Loucy (cell line): ENCODE results near the gene ACTL8.

Experiments used
- H2AFZ ChIP-seq: fragments of 200-600 bp; sonication (generic); 2 replicates; pipeline ENCODE4 v1.6.0; 2016; ENCODE audit warnings: antibody characterized with exemption, mild to moderate bottlenecking, low read length, moderate library complexity
- H3F3A ChIP-seq: fragments of 200-600 bp; 2 replicates; pipeline ENCODE4 v1.6.0; 2016; ENCODE audit warnings: antibody characterized with exemption, low read depth, mild to moderate bottlenecking
- H3K27me3 ChIP-seq: fragments of 200-600 bp; sonication (generic); 2 replicates; pipeline ENCODE4 v1.6.1; 2014; ENCODE audit warnings: low read length, mild to moderate bottlenecking; ENCODE audit not compliant: insufficient read depth, poor library complexity, severe bottlenecking
- H3K36me3 ChIP-seq: fragments of 200-600 bp; sonication (generic); 2 replicates; pipeline ENCODE4 v1.6.1; 2016; ENCODE audit warnings: low read length; ENCODE audit not compliant: insufficient read depth
- H3K4me1 ChIP-seq: fragments of 200-600 bp; sonication (generic); 2 replicates; pipeline ENCODE4 v1.5.1; 2014; ENCODE audit warnings: low read length, mild to moderate bottlenecking; ENCODE audit not compliant: insufficient read depth, poor library complexity, severe bottlenecking
- H3K4me2 ChIP-seq: fragments of 200-600 bp; sonication (generic); 2 replicates; pipeline ENCODE4 v1.6.0; 2014; ENCODE audit warnings: antibody characterized with exemption, low read length, low read depth, mild to moderate bottlenecking; ENCODE audit not compliant: poor library complexity, severe bottlenecking
- H3K4me3 ChIP-seq: fragments of 200-600 bp; sonication (generic); 2 replicates; pipeline ENCODE4 v1.5.1; 2014; ENCODE audit warnings: low read length, mild to moderate bottlenecking, mixed read lengths; ENCODE audit not compliant: poor library complexity, severe bottlenecking
- H3K79me2 ChIP-seq: fragments of 200-600 bp; sonication (generic); 2 replicates; pipeline ENCODE4 v1.6.1; 2014; ENCODE audit warnings: low read length; ENCODE audit not compliant: insufficient read depth
- H3K9ac ChIP-seq: fragments of 200-600 bp; sonication (generic); 2 replicates; pipeline ENCODE4 v1.6.0; 2014; ENCODE audit warnings: mild to moderate bottlenecking, low read depth, low read length, moderate library complexity; ENCODE audit not compliant: poor library complexity, severe bottlenecking
- H3K9me2 ChIP-seq: fragments of 200-600 bp; sonication (generic); replicated peaks from 2 replicates; pipeline ENCODE4 v1.6.1; 2016; ENCODE audit warnings: low read depth, low read length, mixed read lengths
- H3K9me3 ChIP-seq: fragments of 200-600 bp; sonication (generic); 2 replicates; pipeline ENCODE4 v1.6.1; 2014; ENCODE audit warnings: mild to moderate bottlenecking, antibody characterized with exemption, low read length, low read depth; ENCODE audit not compliant: insufficient read depth
- H4K20me1 ChIP-seq: fragments of 200-600 bp; sonication (generic); 2 replicates; pipeline ENCODE4 v1.6.0; 2014; ENCODE audit warnings: antibody characterized with exemption, low read length, mild to moderate bottlenecking; ENCODE audit not compliant: insufficient read depth, poor library complexity, severe bottlenecking
- EZH2phosphoT487 ChIP-seq: fragments of 200-600 bp; IDR thresholded peaks from 2 replicates; pipeline ENCODE4 v1.6.1; 2018; ENCODE audit warnings: antibody characterized with exemption, mild to moderate bottlenecking, moderate library complexity, borderline replicate concordance
- TF ChIP-seq, protein P1 (sequence below): fragments of 200-600 bp; sonication (generic); conservative IDR thresholded peaks from 2 replicates; pipeline ENCODE4 v1.5.1; 2014; ENCODE audit warnings: mild to moderate bottlenecking, antibody characterized with exemption, low read length

The ACTL8 gene

DNA sequence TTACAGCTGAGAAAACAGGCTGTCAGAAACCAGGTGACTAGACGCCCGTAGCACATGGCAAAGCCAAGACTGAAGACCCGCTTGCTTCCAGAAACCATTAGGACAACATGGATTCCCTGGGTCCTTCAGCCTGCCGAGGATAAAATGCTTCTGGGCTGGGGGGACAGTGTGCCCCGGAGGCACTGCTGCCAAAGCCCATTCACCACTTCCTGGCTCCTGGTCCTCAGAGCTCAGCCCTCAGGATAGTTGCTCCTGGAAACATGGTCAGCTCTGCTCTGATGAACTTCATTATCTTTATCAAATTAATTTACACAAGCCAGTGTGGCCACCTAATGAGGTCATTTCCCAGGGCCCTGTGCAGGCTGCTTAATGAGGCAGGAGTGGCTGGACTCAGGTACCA is 41.1 kb upstream of the ACTL8 start:
- Histone ChIP-seq H3K79me2 (no peaks in the 10 kb centered on the region), H3K4me3 (no peak overlapping the region), H3K4me2 (no peak overlapping the region), H3K36me3 (no peaks in the 10 kb centered on the region), H2AFZ (no peak overlapping the region), H3K27me3 (no peaks in the 10 kb centered on the region), H3K9ac (no peak overlapping the region), H3K4me1 (no peaks in the 10 kb centered on the region), H3F3A (no peaks in the 10 kb centered on the region), H3K9me3 (no peaks in the 10 kb centered on the region; the same call in 1 of the 2 replicates), H4K20me1 (no peaks in the 10 kb centered on the region), H3K9me2 (no peaks in the 10 kb centered on the region)
- TF ChIP-seq, protein P1, sequence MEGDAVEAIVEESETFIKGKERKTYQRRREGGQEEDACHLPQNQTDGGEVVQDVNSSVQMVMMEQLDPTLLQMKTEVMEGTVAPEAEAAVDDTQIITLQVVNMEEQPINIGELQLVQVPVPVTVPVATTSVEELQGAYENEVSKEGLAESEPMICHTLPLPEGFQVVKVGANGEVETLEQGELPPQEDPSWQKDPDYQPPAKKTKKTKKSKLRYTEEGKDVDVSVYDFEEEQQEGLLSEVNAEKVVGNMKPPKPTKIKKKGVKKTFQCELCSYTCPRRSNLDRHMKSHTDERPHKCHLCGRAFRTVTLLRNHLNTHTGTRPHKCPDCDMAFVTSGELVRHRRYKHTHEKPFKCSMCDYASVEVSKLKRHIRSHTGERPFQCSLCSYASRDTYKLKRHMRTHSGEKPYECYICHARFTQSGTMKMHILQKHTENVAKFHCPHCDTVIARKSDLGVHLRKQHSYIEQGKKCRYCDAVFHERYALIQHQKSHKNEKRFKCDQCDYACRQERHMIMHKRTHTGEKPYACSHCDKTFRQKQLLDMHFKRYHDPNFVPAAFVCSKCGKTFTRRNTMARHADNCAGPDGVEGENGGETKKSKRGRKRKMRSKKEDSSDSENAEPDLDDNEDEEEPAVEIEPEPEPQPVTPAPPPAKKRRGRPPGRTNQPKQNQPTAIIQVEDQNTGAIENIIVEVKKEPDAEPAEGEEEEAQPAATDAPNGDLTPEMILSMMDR: no peak
- TF ChIP-seq EZH2phosphoT487: no peak

DNA sequence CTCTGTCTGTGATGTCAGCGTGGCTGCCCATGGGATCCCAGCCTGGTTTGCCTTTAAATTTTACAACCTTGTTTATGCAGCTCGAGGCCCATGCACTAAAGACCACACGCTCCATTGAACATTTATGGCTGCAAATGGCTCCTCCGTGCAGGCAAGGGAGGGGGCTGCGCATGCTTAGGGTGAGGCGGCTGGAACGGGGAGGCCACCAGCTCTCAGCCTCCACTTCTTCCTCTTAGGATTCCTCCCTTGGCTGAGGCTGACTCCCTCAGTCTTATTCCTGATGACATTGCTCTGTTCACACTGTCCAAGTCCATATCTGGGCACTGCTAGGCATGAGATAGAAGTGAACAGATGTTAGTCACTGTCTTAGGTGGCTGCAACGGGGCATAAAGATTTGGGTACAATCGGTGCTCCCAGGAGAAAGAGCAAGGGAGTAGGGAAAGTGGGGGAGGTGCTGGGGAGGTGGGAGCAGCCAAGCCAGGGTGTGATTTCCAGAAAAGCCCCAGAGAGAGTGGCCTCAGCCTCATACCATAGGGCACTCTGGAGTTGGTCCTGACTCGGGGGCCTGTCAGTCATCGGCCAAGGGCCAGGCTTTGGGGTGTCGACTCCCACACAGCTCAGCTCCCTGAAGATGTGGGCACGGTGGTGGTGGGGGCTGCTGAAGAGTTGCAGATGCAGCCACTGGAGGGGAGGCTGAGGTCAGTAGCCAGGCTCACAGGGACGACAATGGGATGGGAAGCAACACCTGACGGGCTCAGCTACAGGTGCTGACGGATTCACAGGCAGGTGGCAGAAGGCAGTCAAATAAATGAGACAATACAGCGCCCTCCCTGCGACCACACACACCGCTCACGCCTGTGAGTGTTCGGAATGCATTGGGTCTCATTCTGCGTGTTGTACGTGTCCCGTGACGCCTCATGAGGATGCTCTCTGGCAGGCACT is 37.3 kb upstream of the ACTL8 start:
- H3F3A ChIP-seq: no peaks in the 10 kb centered on the region
- H3K79me2 ChIP-seq: no peaks in the 10 kb centered on the region
- TF ChIP-seq, protein P1: no peak
- no peak for TF ChIP-seq EZH2phosphoT487
- no peaks in the 10 kb centered on the region for H3K9me3 ChIP-seq
- no peaks in the 10 kb centered on the region for H3K36me3 ChIP-seq
- H3K27me3 ChIP-seq: no peaks in the 10 kb centered on the region
- no peaks in the 10 kb centered on the region for H4K20me1 ChIP-seq
- H3K4me1 ChIP-seq: no peaks in the 10 kb centered on the region
- no peak overlapping the region for H3K9ac ChIP-seq
- H3K4me3 ChIP-seq: no peak overlapping the region
- H3K9me2 ChIP-seq: no peaks in the 10 kb centered on the region
- no peak overlapping the region for H3K4me2 ChIP-seq
- H2AFZ ChIP-seq: no peak overlapping the region

DNA sequence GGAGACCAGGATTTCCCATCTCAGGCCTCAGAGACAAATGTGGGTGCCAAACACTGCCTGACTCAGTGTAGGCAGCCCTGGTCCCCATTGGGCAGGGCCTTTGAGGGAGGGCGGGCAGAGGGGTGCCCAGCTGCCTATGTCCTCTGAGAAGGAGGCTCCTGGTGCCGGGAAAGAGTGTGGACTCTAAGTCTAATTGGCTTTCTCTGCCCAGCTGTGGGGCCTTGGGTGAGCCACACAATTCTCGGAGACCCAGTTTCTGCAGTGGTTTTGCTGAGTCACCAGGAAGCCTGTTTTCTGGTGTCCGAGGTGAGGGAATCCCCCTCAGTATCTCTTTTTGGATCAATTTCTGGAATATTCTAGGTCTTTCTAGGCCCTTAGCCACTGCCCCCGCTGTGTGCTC is 35.3 kb upstream of the ACTL8 start:
- Histone ChIP-seq H3K4me2 (no peak overlapping the region), H3K9me2 (no peaks in the 10 kb centered on the region), H3K79me2 (no peaks in the 10 kb centered on the region), H3K27me3 (no peaks in the 10 kb centered on the region), H3F3A (no peaks in the 10 kb centered on the region), H4K20me1 (no peaks in the 10 kb centered on the region), H3K9ac (no peak overlapping the region), H2AFZ (no peak overlapping the region), H3K9me3 (no peaks in the 10 kb centered on the region), H3K36me3 (no peaks in the 10 kb centered on the region), H3K4me1 (no peaks in the 10 kb centered on the region), H3K4me3 (no peak overlapping the region)
- no peak for TF ChIP-seq EZH2phosphoT487
- TF ChIP-seq, protein P1: no peak
